GM12864 (cell line): Measurements from ENCODE around the gene SLC2A1.
A peak's percentile ranks its signal among the peaks of the same experiment; 100 is the strongest.

Experiments
- DNase-seq: peaks from one replicate; pipeline ENCODE4 v3.0.0-alpha.2; 2011; ENCODE audit warnings: low read depth
- H3K4me3 ChIP-seq: 2 replicates; pipeline ENCODE4 v1.5.1; 2011; ENCODE audit warnings: mild to moderate bottlenecking, low read depth, low read length, control low read depth
- TF ChIP-seq, protein P1 (sequence below): IDR thresholded peaks from 2 replicates; pipeline ENCODE4 v1.5.1; 2011; ENCODE audit warnings: low read depth, mild to moderate bottlenecking, moderate library complexity, low read length, control low read depth, inconsistent platforms; ENCODE audit errors: missing control alignments

The SLC2A1 gene

DNA sequence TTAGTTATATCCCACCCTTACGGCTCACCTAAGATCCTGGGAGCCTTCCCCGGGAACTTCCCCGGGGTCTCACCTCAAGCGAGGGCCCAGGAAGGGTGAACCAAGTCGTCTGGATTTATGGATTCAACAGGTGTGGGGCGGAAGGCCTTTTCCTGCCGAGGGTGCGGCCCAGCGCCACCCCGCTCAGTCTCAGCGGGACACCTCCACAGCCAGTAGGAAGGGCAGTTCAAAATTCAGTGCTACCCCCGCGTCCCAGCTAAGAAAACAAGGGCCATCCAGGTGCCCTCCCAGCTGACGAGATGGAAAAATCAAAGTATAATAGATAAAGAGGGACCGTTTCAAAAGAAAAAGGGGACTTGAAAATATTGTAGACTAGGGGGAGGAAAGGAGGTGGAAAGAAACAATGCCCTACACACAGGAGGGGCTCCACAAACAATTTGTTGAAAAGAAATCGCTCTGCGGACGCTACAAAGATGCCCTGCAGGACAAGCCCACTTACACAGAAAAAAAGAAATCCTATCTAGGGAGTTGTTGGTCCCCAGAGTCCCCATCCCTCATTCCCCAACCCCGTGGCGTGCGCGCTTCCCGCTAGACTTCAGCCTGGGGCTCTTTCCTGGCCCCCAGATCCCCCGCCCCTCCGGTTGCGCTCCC lies 1.3 kb downstream of the SLC2A1 start:
- no peak for DNase-seq
- H3K4me3 ChIP-seq = peak overlapping the region; percentile 84
- TF ChIP-seq, protein P1, sequence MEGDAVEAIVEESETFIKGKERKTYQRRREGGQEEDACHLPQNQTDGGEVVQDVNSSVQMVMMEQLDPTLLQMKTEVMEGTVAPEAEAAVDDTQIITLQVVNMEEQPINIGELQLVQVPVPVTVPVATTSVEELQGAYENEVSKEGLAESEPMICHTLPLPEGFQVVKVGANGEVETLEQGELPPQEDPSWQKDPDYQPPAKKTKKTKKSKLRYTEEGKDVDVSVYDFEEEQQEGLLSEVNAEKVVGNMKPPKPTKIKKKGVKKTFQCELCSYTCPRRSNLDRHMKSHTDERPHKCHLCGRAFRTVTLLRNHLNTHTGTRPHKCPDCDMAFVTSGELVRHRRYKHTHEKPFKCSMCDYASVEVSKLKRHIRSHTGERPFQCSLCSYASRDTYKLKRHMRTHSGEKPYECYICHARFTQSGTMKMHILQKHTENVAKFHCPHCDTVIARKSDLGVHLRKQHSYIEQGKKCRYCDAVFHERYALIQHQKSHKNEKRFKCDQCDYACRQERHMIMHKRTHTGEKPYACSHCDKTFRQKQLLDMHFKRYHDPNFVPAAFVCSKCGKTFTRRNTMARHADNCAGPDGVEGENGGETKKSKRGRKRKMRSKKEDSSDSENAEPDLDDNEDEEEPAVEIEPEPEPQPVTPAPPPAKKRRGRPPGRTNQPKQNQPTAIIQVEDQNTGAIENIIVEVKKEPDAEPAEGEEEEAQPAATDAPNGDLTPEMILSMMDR = no peak

DNA sequence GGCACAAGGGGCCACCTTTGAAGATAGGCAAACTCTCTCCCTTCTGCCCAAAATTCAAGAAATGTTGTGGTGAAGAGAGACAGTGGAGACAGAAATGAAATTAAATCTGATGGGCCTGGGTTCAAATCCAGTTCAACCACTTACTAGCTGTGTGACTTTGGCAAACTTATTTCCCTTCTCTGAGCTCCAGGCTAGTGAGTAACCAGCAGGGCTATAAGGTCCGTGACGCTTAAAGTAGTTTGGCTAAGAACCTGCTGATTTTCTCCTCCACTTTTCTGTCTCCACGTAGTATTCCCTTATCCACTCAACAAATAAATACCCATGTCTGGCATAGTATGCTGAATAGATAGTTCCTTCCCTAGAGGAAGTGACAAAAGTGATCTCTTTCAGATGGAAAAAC lies 1.9 kb downstream of the SLC2A1 start:
- DNase-seq = no peak
- TF ChIP-seq, protein P1 = no peak
- H3K4me3 ChIP-seq = peak overlapping the region; percentile 84

DNA sequence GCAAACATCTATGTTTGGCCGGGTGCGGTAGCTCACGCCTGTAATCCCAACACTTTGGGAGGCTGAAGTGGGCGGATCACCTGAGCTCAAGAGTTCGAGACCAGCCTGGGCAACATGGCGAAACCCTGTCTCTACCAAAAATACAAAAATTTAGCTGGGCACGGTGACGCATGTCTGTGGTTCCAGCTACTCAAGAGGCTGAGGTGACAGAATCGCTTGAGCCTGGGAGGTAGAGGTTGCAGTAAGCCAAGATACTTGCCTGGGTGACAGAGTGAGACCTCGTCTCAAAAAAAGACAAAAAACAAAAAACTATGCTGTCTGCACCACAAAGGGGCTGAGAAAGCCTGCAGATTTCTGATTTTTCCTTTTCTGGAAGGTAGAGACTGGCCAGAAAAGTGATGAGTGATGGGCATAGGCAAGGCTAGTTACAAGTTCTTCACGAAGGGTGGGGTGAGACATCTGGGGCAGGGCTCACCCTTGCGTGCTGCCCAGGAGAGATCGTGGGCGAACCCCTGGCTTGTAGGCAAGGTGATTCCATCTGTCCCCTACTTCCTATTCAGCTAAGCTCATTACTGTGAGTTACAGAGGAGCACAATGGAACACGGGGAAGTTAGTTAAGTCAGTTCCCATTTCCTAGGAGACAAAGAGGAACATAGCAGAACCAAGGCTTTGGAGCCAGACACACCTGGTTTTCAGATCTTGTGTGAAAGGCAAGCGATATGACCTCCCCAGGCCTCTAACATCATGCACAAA lies 3.2 kb downstream of the SLC2A1 start:
- DNase-seq = no peak
- H3K4me3 ChIP-seq = peak overlapping the region; percentile 49
- TF ChIP-seq, protein P1 = no peak

DNA sequence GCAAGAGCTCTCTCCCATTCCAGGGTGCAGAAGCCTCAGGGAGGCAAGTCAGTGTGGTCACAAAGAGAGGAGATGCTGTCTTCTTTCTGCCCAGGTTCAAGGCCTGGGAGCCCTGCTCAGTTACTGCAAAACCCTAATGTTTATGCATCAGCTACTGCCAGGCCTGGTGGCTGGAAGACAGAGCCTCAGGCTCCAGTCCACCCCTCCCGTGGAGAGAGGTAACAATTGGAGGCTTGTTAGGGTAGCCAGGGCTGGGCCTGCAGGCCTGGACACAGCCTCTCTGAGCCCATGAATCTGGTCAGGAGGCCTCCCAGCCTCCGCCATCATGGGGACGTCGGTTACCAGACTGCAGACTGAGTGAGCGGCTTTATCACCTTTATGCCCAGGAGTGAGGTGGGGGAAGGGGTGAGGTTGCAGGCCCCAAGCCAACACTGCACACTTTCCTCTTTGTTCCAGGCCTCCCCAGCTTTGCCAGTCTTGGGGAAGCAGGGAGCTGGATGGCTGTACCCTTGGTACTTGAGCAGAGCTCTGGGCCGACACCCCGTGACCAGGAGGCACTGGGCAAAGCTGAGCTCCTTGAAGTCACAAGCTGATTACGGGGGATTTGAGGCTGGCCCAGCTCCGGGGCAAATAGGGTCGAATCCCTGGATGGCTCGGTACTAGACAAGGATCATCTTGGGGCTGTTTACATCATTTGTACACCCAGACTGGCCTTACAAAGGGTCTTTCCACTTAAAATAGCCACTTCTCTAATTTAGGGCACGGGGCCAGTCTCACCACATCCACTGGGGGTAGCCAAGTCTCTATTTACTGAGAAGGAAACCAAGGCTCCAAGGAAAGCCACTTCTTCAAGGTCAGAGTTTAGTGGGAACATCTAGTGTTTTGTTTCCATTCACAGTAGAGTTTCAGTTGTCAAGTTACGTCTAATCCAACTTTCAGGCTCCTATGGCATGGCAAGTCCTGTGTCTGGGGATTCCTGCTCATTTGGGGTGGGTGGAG lies 5.2 kb downstream of the SLC2A1 start:
- DNase-seq = no peak
- TF ChIP-seq, protein P1 = no peak
- H3K4me3 ChIP-seq = no peak overlapping the region

DNA sequence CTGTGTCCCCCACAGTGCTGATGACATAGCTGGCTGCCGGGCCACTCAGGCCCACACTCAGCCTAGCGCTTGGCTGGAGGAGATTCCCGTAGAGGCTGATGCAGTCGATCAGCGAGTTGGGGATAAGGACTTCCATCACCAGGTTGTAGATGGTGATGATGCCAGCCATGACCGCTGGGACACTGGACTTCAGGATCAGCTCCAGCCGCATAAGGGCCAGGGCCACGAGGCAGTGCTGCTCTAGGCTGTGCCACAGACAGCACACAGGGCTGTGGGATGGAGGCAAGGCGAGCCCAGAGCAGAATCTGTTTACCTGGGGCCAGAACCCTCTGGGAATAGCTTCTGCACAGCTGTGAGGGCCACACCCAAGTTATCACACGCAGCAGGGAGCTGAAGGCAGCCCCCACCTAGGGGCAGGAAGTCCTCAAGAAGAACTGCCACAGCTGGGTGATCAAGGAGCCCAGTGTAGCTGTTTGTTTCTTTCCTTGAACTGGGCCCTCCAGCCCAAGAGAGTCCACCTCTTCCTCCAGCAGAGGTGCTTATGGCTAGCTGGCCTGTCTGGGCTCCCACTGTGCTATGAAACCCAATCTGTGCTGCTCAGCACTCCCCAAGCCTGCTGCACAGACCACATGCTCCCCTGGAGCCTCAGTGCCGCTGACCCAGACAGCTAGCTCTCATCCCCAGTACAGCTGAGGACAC lies 6.2 kb downstream of the SLC2A1 start:
- TF ChIP-seq, protein P1 = no peak
- no peak overlapping the region for H3K4me3 ChIP-seq
- peak; percentile 57 for DNase-seq

DNA sequence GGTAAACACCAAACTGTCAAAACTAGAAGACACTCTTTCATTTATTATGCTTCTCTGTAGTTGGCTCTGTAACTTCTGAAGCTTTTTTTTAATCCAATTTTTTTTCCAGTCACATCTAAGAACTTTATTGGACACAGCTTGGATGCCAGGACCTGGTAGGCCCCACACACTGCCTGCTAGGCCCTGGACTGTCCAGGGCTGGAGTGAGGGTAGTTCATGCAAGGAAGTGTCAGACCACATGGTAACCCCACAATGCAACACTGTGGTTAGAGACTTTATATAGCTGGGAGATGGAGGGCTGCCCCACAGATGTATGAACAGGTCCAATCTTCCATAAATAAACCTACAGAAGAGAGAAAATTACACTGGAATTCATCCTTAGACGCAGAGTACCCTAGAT lies 7.1 kb downstream of the SLC2A1 start:
- TF ChIP-seq, protein P1 = no peak
- no peak for DNase-seq

More for the DNA sequence above, 7.1 kb downstream of the SLC2A1 start:
- H3K4me3 ChIP-seq = no peak overlapping the region
